Neural cell (in vitro differentiated cells): Measurements from ENCODE around the gene BLM. TPM values are rescaled to one million over a fixed set of nuclear protein-coding genes. Genes with fewer than 3 reads are reported as not detected.
"Not testable (repeated sequence)": the region's sequence is repeated elsewhere in the genome, so short reads cannot be mapped to it uniquely, and the experiment has no call there.

ENCODE experiments used
- H2AFZ ChIP-seq: fragments of 200-600, 300-800 bp; sonication (generic), shearing (Covaris generic); 2 replicates; pipeline ENCODE4 v1.6.0; 2014; ENCODE audit warnings: low read depth, mild to moderate bottlenecking, antibody characterized with exemption, low read length, moderate library complexity
- H3F3A ChIP-seq: fragments of 200-600 bp; shearing (Covaris generic); 2 replicates; pipeline ENCODE4 v1.6.1; 2016; ENCODE audit warnings: mild to moderate bottlenecking, moderate library complexity, mixed read lengths, antibody characterized with exemption, low read length; ENCODE audit not compliant: insufficient read depth, poor library complexity, severe bottlenecking
- H3K27ac ChIP-seq: fragments of 200-600, 300-800 bp; sonication (generic), shearing (Covaris generic); 2 replicates; pipeline ENCODE4 v1.5.1; 2014; ENCODE audit warnings: mild to moderate bottlenecking, low read length, moderate library complexity
- H3K27me3 ChIP-seq: fragments of 300-800, 200-600 bp; sonication (generic), shearing (Covaris generic); 2 replicates; pipeline ENCODE4 v1.6.0; 2014; ENCODE audit warnings: mild to moderate bottlenecking, low read depth, low read length, moderate library complexity; ENCODE audit not compliant: insufficient read depth
- H3K36me3 ChIP-seq: fragments of 300-800, 200-600 bp; sonication (generic), shearing (Covaris generic); 2 replicates; pipeline ENCODE4 v1.5.1; 2014; ENCODE audit warnings: mild to moderate bottlenecking, antibody characterized with exemption, low read length, moderate library complexity; ENCODE audit not compliant: insufficient read depth
- H3K4me2 ChIP-seq: fragments of 300-800, 200-600 bp; sonication (generic), shearing (Covaris generic); 2 replicates; pipeline ENCODE4 v1.6.0; 2014; ENCODE audit warnings: mild to moderate bottlenecking, low read length
- H3K4me3 ChIP-seq: fragments of 300-800, 200-600 bp; sonication (generic), shearing (Covaris generic); 2 replicates; pipeline ENCODE4 v1.5.1; 2014; ENCODE audit warnings: mild to moderate bottlenecking, low read length, moderate library complexity
- H3K79me2 ChIP-seq: fragments of 200-600 bp; shearing (Covaris generic); replicated peaks from 2 replicates; pipeline ENCODE4 v1.6.0; 2014; ENCODE audit warnings: mild to moderate bottlenecking, low read length, moderate library complexity; ENCODE audit not compliant: insufficient read depth
- H3K9ac ChIP-seq: fragments of 300-800, 200-600 bp; sonication (generic), shearing (Covaris generic); 2 replicates; pipeline ENCODE4 v1.6.1; 2016; ENCODE audit warnings: mild to moderate bottlenecking, low read length, mixed read lengths
- H3K9me2 ChIP-seq: fragments of 200-600 bp; shearing (Covaris generic); 2 replicates; pipeline ENCODE4 v1.6.1; 2016; ENCODE audit warnings: mild to moderate bottlenecking, low read length, mixed read lengths; ENCODE audit not compliant: insufficient read depth
- H3K9me3 ChIP-seq: fragments of 200-600, 300-800 bp; sonication (generic), shearing (Covaris generic); 2 replicates; pipeline ENCODE4 v1.6.1; 2016; ENCODE audit warnings: mild to moderate bottlenecking, mixed run types, low read length, moderate library complexity, mixed read lengths
- H4K20me1 ChIP-seq: fragments of 200-600 bp; shearing (Covaris generic); 2 replicates; pipeline ENCODE4 v1.6.1; 2016; ENCODE audit warnings: mild to moderate bottlenecking, mixed run types; ENCODE audit not compliant: insufficient read depth
- CTCF ChIP-seq: fragments of 450-650 bp; IDR thresholded peaks from 2 replicates; pipeline ENCODE4 v1.5.1; 2014; ENCODE audit warnings: antibody characterized with exemption, mild to moderate bottlenecking, moderate library complexity; ENCODE audit not compliant: poor library complexity, severe bottlenecking
- EP300 ChIP-seq: fragments of 450-650 bp; conservative IDR thresholded peaks from 2 replicates; pipeline ENCODE4 v1.6.1; 2014; ENCODE audit warnings: antibody characterized with exemption, mild to moderate bottlenecking, moderate library complexity; ENCODE audit not compliant: poor library complexity, severe bottlenecking
- EZH2 ChIP-seq: fragments of 200-600, 300-800 bp; shearing (Covaris generic), sonication (generic); IDR thresholded peaks from 2 replicates; pipeline ENCODE4 v1.6.1; 2014; ENCODE audit warnings: antibody characterized with exemption, low read length, borderline replicate concordance, mild to moderate bottlenecking; ENCODE audit not compliant: insufficient read depth, poor library complexity, severe bottlenecking
- MXI1 ChIP-seq: fragments of 450-650 bp; conservative IDR thresholded peaks from 2 replicates; pipeline ENCODE4 v1.6.1; 2014; ENCODE audit warnings: antibody characterized with exemption, mild to moderate bottlenecking; ENCODE audit not compliant: poor library complexity, severe bottlenecking
- POLR2AphosphoS5 ChIP-seq: IDR thresholded peaks from 2 replicates; pipeline ENCODE4 v1.6.1; 2012
- RAD21 ChIP-seq: fragments of 450-650 bp; conservative IDR thresholded peaks from 2 replicates; pipeline ENCODE4 v1.6.1; 2014; ENCODE audit warnings: antibody characterized with exemption, mild to moderate bottlenecking, moderate library complexity
- REST ChIP-seq: IDR thresholded peaks from 2 replicates; pipeline ENCODE4 v1.6.1; 2012; ENCODE audit warnings: borderline replicate concordance
- SMC3 ChIP-seq: fragments of 450-650 bp; conservative IDR thresholded peaks from 2 replicates; pipeline ENCODE4 v1.6.1; 2014; ENCODE audit warnings: antibody characterized with exemption, mild to moderate bottlenecking, moderate library complexity; ENCODE audit not compliant: poor library complexity
- TAF1 ChIP-seq: IDR thresholded peaks from 2 replicates; pipeline ENCODE4 v1.6.1; 2012; ENCODE audit warnings: low read depth
- polyA minus RNA-seq: library from RNA; depleted of rRNA, polyadenylated mRNA; stranded (reverse); fragments of >200 nt; gene quantifications from 2 replicates; pipeline ENCODE4 v1.2.3, GENCODE V29; 2014
- polyA plus RNA-seq: library from polyadenylated mRNA; depleted of rRNA; stranded (reverse); fragments of >200 nt; gene quantifications from 2 replicates; pipeline ENCODE4 v1.2.3, GENCODE V29; 2014

BLM gene
- 2.2 and 4.5 TPM in 2 replicates for polyA plus RNA-seq
- 2.7 and 3.0 TPM in 2 replicates for polyA minus RNA-seq

- Histone ChIP-seq H3K9me3 (no peaks in the 10 kb centered on the region), H3K79me2 (peaks cover 28% of the 10 kb centered on the region)
- TF ChIP-seq MXI1 (peak; percentile 100), POLR2AphosphoS5 (peak; percentile 62), SMC3 (no peak), CTCF (no peak), RAD21 (no peak), TAF1 (peak; percentile 57), EP300 (no peak), EZH2 (no peak), REST (peak; percentile 30)
These were observed at the start of gene BLM for GRCh38 chr15:90716976-90717821. BLM (plus strand) TSS chr15:90717346; CDS start chr15:90747393, 30,047 bp downstream.

GRCh38 chr15:90667755-90668345, 49.3 kb upstream of the BLM start:
- not testable (repeated sequence) for H3K27ac ChIP-seq, H3K4me3 ChIP-seq, H4K20me1 ChIP-seq, H3K4me2 ChIP-seq, H3K27me3 ChIP-seq, H3K9me3 ChIP-seq, H2AFZ ChIP-seq, H3K9ac ChIP-seq, H3K9me2 ChIP-seq, H3F3A ChIP-seq, H3K79me2 ChIP-seq, H3K36me3 ChIP-seq

More at GRCh38 chr15:90716976-90717821, at the start of gene BLM:
- Histone ChIP-seq H3F3A (no peaks in the 10 kb centered on the region), H3K9ac (peak within 1 kb of the TSS; percentile 82), H3K27ac (peak within 1 kb of the TSS; percentile 84), H3K36me3 (peaks cover 7% of the 10 kb centered on the region), H4K20me1 (no peaks in the 10 kb centered on the region), H3K4me2 (peak within 1 kb of the TSS; percentile 96), H3K9me2 (no peaks in the 10 kb centered on the region), H2AFZ (peak within 1 kb of the TSS; percentile 90), H3K4me3 (peak within 1 kb of the TSS; percentile 78), H3K27me3 (no peaks in the 10 kb centered on the region)

- not testable (repeated sequence) for H3F3A ChIP-seq, H3K79me2 ChIP-seq, H3K36me3 ChIP-seq, H3K4me3 ChIP-seq, H3K9ac ChIP-seq, H2AFZ ChIP-seq, H3K9me3 ChIP-seq, H4K20me1 ChIP-seq, H3K27me3 ChIP-seq, H3K4me2 ChIP-seq, H3K27ac ChIP-seq, H3K9me2 ChIP-seq
These were observed 46.5 kb upstream of the BLM start for GRCh38 chr15:90670631-90671030.
